EH (cell line): ENCODE data around the gene MAP3K2.

Source experiments
- DNase-seq: peaks from one replicate; pipeline ENCODE4 v3.0.0-alpha.2; 2015; ENCODE audit warnings: low read depth

MAP3K2 gene

DNA sequence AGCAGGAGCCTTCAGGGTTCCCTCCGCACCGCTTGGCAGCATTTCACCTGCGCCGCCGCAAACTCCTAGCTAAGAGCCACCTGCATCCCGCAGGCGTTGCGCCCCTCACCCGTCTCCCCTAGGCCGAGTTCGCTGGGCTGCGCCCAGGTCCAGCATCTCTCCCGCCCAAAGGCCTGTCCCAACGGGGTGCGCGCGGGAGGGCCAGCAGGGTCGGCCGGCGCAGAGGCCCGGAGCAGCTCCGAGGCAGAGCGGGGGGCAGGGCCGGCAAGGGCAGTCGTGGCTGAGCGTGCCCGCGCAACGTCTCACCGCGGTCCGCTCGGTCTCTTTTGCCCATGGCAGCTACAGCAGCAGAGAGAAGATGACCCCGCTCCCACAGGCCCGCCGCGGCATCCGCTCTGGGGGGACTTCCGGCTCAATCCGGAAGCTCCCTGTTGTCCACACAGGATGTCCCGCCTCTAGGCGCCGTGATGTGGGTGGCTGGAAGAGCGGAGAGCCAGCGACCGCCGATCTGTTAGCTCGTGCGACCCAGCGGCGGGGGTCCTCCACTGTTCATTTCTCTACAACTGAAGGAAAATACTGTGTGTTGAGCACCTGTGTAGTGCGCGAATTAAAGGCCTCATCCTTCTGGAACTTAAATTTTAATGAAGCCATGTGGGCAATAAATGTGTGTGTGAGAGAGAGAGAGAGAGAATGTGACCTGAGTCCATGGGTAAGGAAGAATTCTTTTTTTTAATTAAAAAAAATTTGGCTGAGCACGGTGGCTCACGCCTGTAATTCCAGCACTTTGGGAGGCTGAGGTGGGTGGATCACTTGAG lies 93.8 kb downstream of the MAP3K2 start, which contains the start of gene ERCC3:
Gene ERCC3 (minus strand): TSS at position 397 of the 815 bp plus-strand sequence. CDS start 63 bp downstream, at position 334.
- peak; percentile 87 for DNase-seq

GRCh38 chr2:127293386-127293747 lies 94.4 kb downstream of the MAP3K2 start:
- peak; percentile 18 for DNase-seq

- DNase-seq = no peak
Measured at GRCh38 chr2:127288274-127288673, 99.5 kb downstream of the MAP3K2 start.

DNA sequence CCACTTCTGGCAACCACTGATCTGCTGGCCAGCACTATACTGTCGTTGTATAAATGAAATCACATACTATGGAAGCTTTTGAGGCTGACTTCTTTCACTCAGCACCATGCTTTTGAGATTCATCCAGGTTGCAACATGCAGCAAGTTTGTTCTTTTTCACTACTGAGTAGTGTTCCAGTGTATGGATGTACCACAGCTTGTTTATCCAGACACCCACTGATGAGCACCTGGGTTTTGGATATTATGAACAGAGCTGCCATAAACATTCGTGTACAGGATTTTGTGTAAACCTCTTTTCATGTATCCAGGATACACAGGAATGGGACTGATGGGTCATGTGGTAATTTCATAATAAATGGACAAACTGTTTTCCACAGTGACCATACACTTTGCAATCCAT lies 104.5 kb downstream of the MAP3K2 start:
- no peak for DNase-seq

- no peak for DNase-seq
Measured at GRCh38 chr2:127280693-127281092, 107.1 kb downstream of the MAP3K2 start.

DNA sequence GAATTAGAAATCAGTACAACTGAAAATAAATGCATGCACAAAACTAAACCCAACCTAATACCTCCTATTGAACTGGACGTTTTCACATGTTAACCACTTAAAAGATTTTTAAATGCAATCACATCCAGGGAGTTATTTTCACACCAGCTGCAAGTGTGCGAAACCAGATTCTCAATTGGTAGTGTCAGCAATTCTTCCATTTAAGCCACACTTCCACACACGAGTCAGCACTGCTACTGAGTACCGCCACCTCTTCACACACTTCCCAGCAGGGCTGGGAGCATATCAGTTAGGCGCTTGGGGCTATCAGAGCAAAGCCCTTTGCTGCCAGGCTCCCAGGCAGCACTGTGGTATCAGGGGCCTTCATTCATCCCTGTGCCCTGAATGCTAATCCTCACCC lies 108.0 kb downstream of the MAP3K2 start:
- DNase-seq = no peak

DNA sequence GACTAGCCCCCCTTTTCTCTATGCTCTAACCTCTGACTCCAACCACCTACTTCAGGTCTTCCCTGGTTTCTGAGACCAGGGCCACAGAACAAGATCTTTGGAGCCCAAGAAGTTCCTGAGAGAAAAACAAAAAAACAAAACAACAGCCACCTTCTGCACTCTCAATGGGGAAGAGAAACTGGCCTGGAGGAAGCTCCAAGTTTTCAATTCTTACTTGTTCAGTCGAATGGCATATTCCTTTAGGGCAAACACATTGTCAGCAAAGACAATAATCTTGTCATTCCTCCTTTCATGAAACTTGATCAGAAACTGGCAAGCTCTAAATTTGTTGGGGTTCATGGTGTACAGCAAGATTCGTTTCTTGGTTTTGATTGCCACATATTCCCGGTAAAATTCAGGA lies 108.8 kb downstream of the MAP3K2 start:
- DNase-seq = no peak

DNA sequence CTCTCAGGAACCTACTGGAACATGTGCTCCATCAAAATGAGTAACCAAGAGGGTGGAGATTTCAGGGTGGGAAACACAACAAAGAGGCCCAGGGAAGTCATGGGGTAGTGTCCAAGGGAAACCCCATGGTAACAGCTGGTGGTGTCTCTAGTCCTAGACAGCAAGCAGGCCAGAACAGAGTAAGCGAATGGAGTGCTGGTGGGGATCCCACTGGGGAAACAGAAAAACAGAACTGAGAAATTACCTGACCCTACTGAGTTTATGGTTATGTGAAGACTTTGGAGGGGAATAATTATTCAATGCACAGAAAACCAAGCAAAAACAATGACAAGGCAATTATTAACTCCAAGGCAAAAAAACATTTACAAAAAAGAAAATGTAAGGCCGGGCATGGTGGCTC lies 110.7 kb downstream of the MAP3K2 start:
- DNase-seq = no peak

DNA sequence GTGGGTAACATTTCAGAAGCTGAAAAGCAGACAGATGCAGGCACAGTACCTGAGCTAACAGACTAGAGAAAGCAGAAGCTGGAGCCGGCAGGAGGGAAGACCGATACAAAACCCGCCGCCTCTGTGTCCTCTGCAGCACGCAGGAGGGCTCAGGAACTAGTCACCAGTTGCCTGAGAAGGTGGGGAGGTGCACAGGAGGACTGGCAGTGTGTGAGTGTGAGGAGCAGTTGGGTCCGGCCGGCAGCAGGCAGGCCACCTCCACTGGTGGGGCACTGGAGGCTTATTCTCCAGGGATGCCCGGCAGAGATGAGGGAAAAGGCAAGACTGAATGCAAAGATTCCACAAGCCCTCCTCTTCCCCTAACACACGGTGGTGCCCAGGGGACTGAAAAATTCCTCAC lies 112.0 kb downstream of the MAP3K2 start:
- DNase-seq = no peak

DNA sequence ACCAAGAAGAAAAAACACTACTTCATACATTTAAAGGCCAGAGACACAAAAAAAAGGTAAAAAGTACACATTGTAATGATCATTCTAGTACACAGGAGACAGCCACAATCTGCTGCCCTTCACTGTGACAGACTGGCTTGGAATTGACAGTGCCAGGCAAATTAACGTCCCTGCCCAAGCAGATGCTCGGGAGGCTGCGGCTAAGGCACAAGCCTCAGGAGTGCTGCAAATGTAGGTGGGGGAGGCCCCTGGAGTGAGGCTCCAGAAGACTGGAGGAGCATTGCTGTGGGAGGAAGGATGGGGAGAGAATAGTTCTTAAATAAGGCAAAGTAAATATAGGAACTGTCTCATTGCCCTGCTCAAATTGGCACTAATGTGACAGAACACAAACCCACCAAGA lies 112.4 kb downstream of the MAP3K2 start:
- no peak for DNase-seq

GRCh38 chr2:127270663-127271062 lies 117.1 kb downstream of the MAP3K2 start:
- DNase-seq = no peak

DNA sequence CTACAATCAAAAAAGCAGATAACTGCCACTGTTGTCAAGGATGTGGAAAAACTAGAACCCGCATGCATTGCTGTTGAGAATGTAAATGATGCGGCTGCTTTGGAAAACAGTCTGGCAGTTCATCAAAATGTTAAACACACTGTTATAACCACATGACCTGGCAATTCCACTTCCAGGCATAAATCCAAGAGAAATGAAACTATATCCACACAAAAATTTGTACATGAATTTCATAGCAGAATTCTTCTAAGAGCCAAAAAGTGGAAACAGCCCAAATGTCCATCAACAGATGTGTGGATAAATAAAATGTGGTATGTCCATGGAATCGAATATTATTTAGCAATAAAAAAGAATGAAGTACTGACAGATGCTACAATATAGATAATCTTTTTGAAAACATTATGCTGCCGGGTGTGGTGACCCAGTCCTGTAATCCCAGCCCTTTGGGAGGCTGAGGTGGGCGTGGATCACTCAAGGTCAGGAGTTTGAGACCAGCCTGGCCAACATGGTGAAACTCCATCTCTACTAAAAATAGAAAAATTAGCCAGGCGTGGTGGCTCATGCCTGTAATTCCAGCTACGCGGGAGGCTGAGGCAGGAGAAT lies 125.9 kb downstream of the MAP3K2 start:
- DNase-seq = no peak

GRCh38 chr2:127259355-127259754 lies 128.4 kb downstream of the MAP3K2 start:
- DNase-seq = no peak

DNA sequence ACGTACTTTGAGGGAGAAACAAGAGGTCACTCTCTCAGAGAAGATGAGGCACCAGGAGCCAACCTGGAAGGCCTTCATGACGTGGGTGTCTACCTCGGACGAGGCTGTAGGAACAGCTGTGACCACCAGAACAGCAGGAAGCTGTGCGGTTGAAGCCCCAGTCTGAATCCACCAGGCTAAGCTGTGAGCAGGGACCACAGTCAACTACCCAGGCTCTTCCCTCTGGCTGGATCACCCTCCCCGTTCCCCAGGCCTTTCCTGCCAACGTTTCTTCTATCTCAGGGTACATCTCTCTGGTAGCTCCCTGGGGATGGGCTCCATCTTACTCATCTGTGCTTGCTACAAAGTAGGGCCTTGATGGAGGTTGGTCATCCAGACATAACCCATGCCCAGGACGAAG lies 130.9 kb downstream of the MAP3K2 start:
- DNase-seq = no peak

DNA sequence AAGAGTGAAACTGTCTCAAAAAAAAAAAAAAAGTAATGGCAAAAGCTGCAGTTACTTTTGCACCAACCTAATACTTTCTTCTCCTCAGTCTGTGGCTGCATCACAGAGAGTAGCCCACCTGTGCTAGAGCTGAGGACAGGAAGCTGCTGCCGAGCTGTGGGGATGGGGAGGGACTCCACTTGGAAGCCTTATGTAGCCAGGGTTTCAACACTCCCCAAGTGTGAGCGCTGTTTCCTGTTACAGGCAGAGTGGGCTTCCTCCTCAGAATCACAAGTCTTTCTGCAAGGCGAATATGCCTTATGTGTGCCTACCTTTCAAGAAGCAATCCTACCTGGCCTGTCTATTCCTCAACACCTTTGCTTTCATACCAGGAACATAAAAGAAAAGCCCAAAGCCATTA lies 131.4 kb downstream of the MAP3K2 start:
- no peak for DNase-seq

DNA sequence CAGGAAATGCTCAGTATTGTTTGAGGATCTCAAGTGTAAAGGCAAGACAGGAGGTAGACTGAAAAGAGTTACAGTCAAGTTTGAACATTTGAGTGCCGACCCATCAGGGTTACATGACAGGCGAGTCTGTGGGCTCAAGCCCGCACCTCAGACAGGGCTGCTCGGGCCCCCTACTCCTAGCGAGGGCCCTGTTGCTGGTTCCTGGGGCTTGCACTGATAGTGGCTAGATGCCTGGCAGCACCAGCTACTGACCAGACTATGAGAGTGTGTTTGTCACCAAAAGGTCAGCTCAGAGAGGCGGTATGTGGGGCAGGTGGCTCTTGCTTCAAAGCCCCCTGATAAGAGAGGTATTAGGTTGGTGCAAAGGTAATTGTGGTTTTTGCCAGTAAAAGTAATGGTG lies 132.1 kb downstream of the MAP3K2 start:
- no peak for DNase-seq

DNA sequence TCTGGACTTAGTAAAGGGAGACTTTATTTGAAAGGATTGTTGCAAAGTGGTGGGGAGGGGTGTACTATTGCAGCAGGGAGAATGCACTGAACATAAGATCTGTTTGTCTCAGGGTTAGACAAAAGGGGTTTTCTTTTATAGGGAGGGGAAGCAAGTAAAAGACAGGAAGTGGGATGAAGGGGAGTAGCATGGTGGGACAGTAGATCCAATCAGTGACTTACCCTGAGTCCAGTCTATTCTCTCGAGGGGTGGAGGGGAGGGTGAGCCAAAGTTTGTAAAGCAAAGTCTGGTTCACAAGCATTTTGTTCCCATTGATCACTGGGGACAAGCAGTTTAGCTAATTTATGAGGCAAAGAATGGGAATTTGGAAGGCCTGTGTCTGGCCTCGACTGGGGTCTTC lies 132.6 kb downstream of the MAP3K2 start:
- DNase-seq = no peak

DNA sequence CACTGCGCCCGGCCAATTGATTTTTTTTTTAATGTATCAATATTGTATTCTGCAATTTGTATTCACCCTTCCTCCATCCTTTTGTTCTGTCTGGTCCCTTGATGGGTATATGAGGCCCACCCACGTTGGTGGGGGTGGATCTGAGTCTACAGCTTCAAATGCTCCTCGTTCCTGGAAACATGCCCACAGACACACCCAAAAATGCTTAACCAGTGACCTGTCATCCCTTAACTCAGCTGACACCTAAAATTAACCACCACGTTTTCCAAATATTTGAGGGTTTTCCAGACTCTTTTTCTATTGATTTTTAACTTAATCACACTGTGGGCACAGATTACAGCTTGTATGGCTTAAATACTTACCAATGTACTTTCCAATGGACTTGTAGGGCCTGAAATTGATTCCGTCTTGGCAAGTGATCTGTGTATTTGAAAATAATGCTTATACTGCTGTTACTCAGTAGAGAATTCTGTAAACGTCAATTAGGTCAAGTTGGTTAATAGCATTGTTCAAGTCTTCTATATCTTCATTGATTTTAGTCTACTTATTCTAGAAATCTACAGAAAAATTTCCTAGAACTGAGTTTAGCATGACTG lies 133.3 kb downstream of the MAP3K2 start:
- DNase-seq = peak; percentile 59
